Measurements from ENCODE around the gene ST7. TPM values are rescaled to one million over a fixed set of nuclear protein-coding genes. Genes with fewer than 3 reads are reported as not detected.

Gene ST7
- total and polyA plus RNA-seq, 2 donors (not counting 3 experiments of a cell fraction or from before 2014, with no cell fraction given): 18.6 to 24.9 TPM

DNA sequence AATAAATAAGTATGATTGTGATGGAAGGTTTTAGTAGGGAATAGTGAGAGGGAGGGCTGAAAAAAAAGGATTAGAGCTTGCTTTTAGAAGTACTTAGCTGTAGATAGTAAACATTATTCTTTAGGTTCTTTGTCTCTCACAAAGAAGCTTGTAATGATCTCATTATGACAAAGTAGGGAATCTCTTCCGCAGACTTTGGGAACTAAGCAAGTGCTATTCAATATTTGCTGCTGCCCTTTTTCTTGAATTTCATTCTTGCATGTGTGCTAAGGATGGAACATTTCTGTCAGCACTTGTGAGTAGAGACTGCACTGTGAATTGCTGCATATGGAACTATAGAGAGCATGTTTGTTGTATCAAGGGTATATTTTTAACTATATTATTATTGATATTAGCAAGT is 173.4 kb downstream of the ST7 start:
- no peaks in the 10 kb centered on the region for H3K9me3 ChIP-seq (replicated peaks; ENCODE audit: control insufficient read depth, insufficient read depth, low read length)
- H3K27me3 ChIP-seq (ENCODE audit: control insufficient read depth in 2 of 2, insufficient read depth in 2 of 2, low read length in 2 of 2): no peaks in the 10 kb centered on the region
- ChIA-PET CTCF (interaction anchor here (0.7 to 13.4 kb wide), 15 partner anchors 9 to 950 kb away, joined by 3 to 700 read pairs (median 4); partner anchors contain the start of gene ST7), POLR2A (no interaction called here)
- no peak for TF ChIP-seq POLR2AphosphoS5 (IDR thresholded peaks at IDR 0.05; ENCODE audit: insufficient read depth, low read depth, low read length)
- H3K9ac ChIP-seq (replicated peaks; ENCODE audit: extremely low read depth, insufficient read depth, low read length): no peak overlapping the region
- no peaks in the 10 kb centered on the region for H4K20me1 ChIP-seq (replicated peaks; ENCODE audit: control insufficient read depth, extremely low read depth, insufficient read depth, low read length)
- DNase-seq (ENCODE audit: low read depth, low spot score): no peak
- H3K4me1 ChIP-seq (ENCODE audit: control insufficient read depth, extremely low read depth, insufficient read depth, low read length): peaks cover 21% of the 10 kb centered on the region
- intact Hi-C loops (cut with micrococcal nuclease) (loop anchor here (1.0 kb wide), 1 partner anchor 196 kb away; no protein-coding TSS in a partner anchor), dilution Hi-C loops (cut with MboI; ENCODE audit: extremely low pct_ligation_motif_present, low sequenced_read_pairs) (no loop called here)
- no peak overlapping the region for H2AFZ ChIP-seq (ENCODE audit: low read depth, low read length)
- no TSS peak for BruUV-seq (replicated peaks)
- H3K27ac ChIP-seq (ENCODE audit: insufficient read depth, low read depth, low read length): no peak overlapping the region
- no peak for FAIRE-seq
- H3K9me1 ChIP-seq (replicated peaks; ENCODE audit: control insufficient read depth, extremely low read depth, insufficient read depth, low read length): no peaks in the 10 kb centered on the region
- no peak overlapping the region for H3K4me3 ChIP-seq (replicated peaks in 1 of 3; ENCODE audit: insufficient read depth in 1 of 3, low read depth in 1 of 3, low read length in 3 of 3)
- H3K36me3 ChIP-seq (ENCODE audit: control insufficient read depth in 2 of 2, extremely low read depth in 1 of 2, insufficient read depth in 2 of 2, low read length in 2 of 2): no peaks in the 10 kb centered on the region
- H3K4me2 ChIP-seq (ENCODE audit: insufficient read depth, low read length): no peak overlapping the region
- no peaks in the 10 kb centered on the region for H3K79me2 ChIP-seq (ENCODE audit: control insufficient read depth, insufficient read depth, low read length)

DNA sequence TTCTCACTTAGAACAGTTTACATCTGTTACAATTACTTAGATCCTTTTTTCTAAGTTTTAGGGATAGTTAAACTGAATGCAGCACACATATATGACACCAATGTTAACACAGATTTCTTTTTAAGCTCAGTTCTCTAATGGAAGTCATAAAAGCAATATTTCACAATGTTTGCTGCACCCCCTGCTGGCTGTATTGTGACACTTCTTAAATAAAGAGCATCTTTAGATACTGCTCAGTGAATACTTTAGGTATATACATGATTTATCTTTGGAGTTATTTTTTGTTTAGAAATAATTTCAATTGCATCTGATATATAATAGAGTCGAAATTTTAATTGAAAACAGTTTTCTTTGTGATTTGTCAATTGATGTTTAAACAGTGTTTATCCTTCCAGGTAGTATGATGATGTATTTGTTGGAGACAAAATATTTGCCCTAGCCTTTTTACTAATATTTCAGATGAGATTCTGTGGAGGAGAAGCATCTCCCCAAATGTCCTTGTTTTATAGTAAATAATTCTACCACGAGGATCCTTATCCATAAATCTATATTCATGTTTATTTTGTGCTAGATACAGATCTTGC is 174.4 kb downstream of the ST7 start:
- no peaks in the 10 kb centered on the region for H4K20me1 ChIP-seq (replicated peaks; ENCODE audit: control insufficient read depth, extremely low read depth, insufficient read depth, low read length)
- no peak overlapping the region for H3K9ac ChIP-seq (replicated peaks; ENCODE audit: extremely low read depth, insufficient read depth, low read length)
- no peaks in the 10 kb centered on the region for H3K9me1 ChIP-seq (replicated peaks; ENCODE audit: control insufficient read depth, extremely low read depth, insufficient read depth, low read length)
- H3K27me3 ChIP-seq (ENCODE audit: control insufficient read depth in 2 of 2, insufficient read depth in 2 of 2, low read length in 2 of 2): no peaks in the 10 kb centered on the region
- H2AFZ ChIP-seq (ENCODE audit: low read depth, low read length): no peak overlapping the region
- dilution Hi-C loops (cut with MboI; ENCODE audit: extremely low pct_ligation_motif_present, low sequenced_read_pairs) (no loop called here), intact Hi-C loops (cut with micrococcal nuclease) (loop anchor here (1.0 kb wide), 1 partner anchor 197 kb away; no protein-coding TSS in a partner anchor)
- ChIA-PET POLR2A (interaction anchor here (0.6 kb wide), 1 partner anchor 591 kb away, joined by 7 read pairs; no protein-coding TSS in a partner anchor), CTCF (interaction anchor here (0.6 to 13.4 kb wide), 57 partner anchors 8 to 956 kb away, joined by 3 to 700 read pairs (median 5); partner anchors contain the start of gene ST7)
- TF ChIP-seq, protein P1, sequence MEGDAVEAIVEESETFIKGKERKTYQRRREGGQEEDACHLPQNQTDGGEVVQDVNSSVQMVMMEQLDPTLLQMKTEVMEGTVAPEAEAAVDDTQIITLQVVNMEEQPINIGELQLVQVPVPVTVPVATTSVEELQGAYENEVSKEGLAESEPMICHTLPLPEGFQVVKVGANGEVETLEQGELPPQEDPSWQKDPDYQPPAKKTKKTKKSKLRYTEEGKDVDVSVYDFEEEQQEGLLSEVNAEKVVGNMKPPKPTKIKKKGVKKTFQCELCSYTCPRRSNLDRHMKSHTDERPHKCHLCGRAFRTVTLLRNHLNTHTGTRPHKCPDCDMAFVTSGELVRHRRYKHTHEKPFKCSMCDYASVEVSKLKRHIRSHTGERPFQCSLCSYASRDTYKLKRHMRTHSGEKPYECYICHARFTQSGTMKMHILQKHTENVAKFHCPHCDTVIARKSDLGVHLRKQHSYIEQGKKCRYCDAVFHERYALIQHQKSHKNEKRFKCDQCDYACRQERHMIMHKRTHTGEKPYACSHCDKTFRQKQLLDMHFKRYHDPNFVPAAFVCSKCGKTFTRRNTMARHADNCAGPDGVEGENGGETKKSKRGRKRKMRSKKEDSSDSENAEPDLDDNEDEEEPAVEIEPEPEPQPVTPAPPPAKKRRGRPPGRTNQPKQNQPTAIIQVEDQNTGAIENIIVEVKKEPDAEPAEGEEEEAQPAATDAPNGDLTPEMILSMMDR (IDR thresholded peaks at IDR 0.05; ENCODE audit: extremely low read depth in 1 of 2, insufficient read depth in 1 of 2, low read depth in 1 of 2, low read length in 2 of 2): peak; percentile 41 to 45
- TF ChIP-seq, protein P2, sequence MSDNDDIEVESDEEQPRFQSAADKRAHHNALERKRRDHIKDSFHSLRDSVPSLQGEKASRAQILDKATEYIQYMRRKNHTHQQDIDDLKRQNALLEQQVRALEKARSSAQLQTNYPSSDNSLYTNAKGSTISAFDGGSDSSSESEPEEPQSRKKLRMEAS (IDR thresholded peaks at IDR 0.05; ENCODE audit: insufficient read depth, insufficient read length): no peak
- TF ChIP-seq EZH2 (IDR thresholded peaks at IDR 0.05; ENCODE audit: borderline replicate concordance, low read depth, low read length, severe bottlenecking): no peak
- no peaks in the 10 kb centered on the region for H3K36me3 ChIP-seq (ENCODE audit: control insufficient read depth in 2 of 2, extremely low read depth in 1 of 2, insufficient read depth in 2 of 2, low read length in 2 of 2)
- H3K9me3 ChIP-seq (replicated peaks; ENCODE audit: control insufficient read depth, insufficient read depth, low read length): no peaks in the 10 kb centered on the region
- FAIRE-seq (peak; percentile 66), DNase-seq (ENCODE audit: low read depth, low spot score) (peak; percentile 74)
- peaks cover 29% of the 10 kb centered on the region for H3K4me1 ChIP-seq (ENCODE audit: control insufficient read depth, extremely low read depth, insufficient read depth, low read length)
- H3K4me2 ChIP-seq (ENCODE audit: insufficient read depth, low read length): no peak overlapping the region
- H3K27ac ChIP-seq (ENCODE audit: insufficient read depth, low read depth, low read length): no peak overlapping the region
- H3K4me3 ChIP-seq (replicated peaks in 1 of 3; ENCODE audit: insufficient read depth in 1 of 3, low read depth in 1 of 3, low read length in 3 of 3): no peak overlapping the region
- no TSS peak for BruUV-seq (replicated peaks)
- no peaks in the 10 kb centered on the region for H3K79me2 ChIP-seq (ENCODE audit: control insufficient read depth, insufficient read depth, low read length)

Data from endothelial cell of umbilical vein (primary cell).